Activated gamma-delta T cell treated with Interleukin-2 at 50 U/mL for 16 hours (primary cell): ENCODE data around the gene MRC1.

Experiments used
- DNase-seq: peaks from one replicate; pipeline ENCODE4 v3.0.0-alpha.2; 2020

Gene MRC1

GRCh38 chr10:17795813-17796594 is 13.1 kb upstream of the MRC1 start:
- DNase-seq = no peak

- DNase-seq = no peak
Observed at GRCh38 chr10:17801507-17801906, 7.6 kb upstream of the MRC1 start.

DNA sequence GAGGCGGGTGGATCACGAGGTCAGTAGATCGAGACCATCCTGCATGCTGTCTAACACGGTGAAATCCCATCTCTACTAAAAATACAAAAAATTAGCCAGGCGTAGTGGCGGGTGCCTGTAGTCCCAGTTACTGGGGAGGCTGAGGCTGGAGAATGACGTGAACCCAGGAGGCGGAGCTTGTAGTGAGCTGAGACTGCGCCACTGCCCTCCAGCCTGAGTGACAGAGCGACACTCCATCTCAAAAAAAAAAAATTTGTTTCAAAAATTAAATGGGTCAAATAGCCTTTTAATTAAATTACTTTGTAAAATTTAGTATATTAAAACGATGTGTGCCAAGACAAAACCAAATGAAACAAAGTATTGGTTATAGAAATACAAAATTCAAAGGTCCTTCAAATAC is 6.8 kb upstream of the MRC1 start:
- DNase-seq = no peak

DNA sequence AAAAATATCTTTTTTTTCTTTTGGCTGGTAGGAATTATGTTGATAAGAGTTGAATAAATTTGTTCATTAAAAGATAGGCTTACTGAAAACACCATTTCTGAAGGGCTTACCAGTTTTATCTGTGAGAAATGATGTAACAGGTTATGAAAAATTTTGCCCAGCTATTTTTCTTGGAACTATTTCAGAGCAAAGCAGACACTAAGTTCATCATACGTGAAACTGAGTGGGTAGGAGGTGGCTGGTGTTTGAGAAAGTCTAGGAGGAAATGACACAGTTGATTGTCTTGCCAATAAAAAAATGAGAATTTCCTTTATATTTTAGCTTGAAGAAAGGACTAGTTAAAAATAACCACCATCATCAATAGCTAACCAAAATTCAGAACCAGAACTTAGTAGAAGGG is 6.2 kb upstream of the MRC1 start:
- DNase-seq = no peak

DNA sequence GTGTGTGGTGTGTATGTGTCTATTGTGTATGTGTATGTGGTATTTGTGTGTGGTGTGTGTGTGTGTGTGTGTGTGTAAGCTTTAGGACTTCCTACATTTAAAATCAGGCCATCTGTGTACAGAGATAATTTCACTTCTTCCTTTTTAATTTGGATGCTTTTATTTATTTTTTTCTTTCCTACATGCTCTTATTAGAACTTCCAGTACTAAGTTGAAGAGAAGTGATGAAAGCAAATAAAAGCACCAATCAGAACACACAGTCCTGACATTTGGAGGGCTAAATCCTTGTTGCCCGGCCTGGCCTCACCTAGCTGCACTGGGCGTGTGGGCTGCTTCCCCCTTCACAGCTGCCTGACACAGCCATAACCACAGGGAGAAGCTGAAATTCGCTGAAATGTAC is 3.8 kb upstream of the MRC1 start:
- no peak for DNase-seq

DNA sequence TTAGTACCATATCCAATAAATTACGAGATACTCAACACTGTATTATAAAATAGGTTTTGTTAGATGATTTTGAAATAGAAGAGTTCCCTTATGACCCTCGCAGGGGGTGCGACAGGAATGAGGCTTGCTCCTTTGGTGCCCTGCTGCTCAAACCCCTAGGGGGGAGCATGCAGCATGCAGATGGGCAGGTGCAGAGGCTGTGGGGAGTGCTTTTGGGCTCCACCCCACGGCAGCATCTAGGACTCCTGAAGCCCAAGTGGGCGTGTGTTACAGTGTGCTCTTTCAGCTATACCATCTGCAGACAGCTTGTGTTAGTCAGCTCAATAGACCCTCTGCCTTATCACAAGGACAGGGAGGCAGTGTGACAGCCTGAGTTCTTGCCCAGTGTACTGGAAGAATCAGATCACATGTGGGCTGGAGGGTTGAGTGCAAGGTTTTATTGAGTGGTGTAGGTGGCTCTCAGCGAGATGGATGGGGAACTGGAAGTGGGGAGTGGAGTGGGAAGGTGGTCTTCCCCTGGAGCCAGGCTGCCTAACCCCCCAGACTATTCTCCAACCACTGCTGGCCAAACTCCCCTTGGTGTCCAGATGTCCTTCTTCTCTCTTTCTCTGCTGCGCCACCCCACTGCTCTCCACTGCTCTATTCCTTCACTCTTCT is 3.1 kb upstream of the MRC1 start:
- DNase-seq = no peak

DNA sequence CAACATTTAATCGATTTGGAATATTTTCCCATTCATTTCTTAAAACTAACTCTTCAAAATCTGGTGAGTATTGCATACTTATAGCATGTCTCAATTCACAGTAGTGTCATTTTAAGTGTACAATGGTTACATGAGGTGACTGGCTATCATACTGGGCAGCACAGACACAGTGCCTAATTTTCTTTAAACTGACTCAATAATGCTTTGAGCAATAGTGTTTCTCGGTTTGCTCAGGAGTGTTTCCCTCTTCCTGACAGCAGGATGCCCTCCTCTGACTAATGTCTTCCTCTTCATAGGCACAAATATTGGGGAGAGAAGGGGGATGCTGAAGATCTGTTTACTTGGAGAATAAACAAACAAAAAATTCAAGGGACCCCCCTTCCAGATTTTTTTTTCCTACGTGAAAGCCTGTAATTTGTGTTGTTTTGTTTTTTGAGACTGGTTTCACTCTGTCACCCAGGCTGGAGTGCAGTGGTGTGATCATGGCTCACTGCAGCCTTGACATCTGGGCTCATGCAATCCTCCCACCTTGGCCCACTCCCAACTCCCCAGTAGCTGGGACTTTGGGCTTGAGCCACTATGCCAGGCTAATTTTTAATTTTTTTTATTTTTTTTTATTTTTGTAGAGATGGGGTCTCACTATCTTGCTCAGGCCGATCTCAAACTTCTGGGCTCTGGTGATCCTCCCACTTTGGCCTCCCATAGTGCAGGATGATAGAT is 2.2 kb downstream of the MRC1 start:
- DNase-seq = no peak

DNA sequence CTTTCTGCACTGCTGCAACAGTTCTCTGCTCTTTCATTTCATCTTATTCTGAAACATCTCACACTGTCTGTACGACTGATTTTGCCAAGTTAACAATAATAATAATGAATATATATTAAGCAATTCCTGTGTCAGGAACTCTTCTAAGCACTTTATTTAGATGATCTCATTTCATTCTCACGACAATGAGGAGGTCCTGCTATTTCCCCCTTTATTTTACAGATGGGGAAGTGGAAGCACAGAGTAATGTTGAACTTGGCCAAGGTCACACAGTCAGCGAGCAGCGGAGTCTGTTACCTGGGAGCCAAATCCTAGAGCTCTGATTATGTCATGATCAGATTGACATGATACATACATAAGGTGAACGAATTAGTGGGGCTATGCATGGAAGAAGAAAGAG is 5.8 kb downstream of the MRC1 start:
- no peak for DNase-seq

GRCh38 chr10:17816199-17816598 is 7.1 kb downstream of the MRC1 start:
- no peak for DNase-seq

- DNase-seq = no peak
Observed at GRCh38 chr10:17817316-17817715, 8.2 kb downstream of the MRC1 start.

DNA sequence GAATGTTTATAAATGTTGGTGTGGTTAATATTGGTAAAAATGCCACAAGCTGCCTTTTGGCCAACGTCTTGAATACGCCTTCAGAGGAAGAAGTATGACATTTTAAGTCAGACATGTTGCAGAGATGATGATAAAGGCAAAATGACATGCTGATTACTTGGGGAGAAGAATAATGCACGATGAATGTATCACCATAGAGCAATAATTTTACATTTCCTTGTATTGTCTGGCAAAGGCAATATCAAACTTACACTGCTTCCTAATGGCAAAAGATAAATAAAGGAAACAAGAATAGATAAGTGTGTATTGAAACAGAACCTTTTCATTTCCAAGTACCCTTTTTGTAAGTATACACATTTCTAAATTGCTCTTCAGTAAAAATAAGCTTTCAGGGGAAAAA is 8.6 kb downstream of the MRC1 start:
- DNase-seq = no peak

GRCh38 chr10:17819836-17820235 is 10.7 kb downstream of the MRC1 start:
- DNase-seq = no peak

DNA sequence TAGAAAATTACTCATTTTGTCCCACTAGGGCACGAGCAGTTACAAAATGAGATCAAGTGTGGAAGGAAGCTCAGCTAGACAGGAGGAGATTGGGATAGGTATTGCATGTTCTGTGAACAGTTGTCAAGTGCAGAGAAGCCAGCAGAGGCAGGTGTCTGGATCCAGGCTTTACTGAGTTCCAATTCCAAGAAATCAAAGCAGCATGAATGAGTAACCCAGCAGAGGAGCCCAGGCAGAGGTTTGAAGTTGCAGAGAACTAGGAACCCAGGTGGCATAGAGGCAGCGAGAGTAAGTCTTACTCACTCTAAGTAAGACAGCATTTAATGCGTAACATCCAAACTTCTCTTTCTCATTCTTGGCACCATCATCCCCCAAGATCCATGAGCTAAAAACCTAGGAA is 11.8 kb downstream of the MRC1 start:
- no peak for DNase-seq

DNA sequence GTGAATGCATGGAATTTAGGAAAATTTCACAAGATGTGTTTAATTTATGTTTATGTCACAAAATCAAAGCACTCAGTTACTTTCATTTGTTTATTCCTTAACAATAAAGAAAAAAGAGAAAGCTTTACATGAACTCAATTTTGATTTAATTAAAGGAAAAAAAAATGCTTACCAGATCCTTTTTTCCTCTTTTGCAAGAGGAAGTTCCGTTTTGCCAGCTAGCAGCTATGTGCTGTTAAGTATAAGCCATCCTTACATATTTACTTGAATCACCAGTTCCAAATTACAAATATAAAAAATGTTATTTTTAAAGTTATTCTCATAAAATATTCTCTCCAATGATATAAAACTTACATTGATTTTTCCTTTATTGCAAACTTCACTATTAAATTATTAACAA is 12.7 kb downstream of the MRC1 start:
- no peak for DNase-seq

DNA sequence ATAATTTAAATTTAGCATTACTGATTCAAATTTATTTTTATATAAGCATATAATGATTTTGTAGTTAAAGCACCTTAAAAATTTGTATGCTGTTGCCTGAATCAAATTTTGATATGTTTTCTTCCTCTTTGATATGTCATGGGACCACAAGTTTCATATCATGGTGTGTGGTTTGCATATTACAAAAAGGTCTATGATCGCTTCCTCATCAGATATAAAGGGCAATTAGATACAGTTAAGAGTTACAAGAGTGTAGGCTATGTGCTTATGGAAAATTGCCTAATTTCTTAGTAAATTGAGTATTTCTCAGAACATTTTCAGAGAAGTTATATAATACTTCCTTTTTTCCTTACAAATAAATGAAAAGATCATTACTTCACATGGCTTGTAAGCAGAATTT is 22.2 kb downstream of the MRC1 start:
- DNase-seq = no peak

- DNase-seq = no peak
Observed at GRCh38 chr10:17831896-17832295, 22.7 kb downstream of the MRC1 start.

DNA sequence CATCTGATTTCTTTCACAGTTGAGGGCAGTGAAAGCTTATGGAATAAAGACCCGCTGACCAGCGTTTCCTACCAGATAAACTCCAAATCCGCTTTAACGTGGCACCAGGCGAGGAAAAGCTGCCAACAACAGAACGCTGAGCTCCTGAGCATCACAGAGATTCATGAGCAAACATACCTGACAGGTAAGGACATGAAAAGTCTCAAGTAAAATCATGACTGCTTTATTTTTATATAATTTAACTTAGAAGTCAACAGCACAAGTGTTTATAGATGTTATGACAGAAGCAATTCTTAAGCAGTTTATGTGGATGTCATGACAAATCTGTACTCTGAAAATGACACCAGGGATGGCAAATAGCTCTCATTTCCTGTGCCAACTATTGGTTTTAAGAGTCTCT is 24.5 kb downstream of the MRC1 start:
- DNase-seq = no peak

DNA sequence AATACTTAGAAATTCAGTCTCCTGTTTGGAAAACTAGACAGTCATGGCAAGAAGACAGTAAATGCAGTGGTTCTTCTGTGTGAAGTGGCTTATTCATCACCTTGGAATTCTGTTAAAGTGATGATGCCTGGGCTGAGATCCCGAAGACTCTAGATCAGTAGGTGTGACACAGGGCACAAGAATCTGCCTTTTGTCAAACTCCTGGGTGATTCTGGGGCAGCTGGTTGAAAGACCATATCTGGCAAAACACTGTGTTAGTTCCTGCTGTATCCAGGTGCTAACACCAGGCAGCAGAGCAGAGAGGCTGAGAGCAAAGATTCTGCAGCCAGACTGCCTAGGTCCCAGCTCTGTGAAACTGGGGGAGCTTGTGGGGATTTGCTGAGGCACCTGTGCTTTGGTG is 26.5 kb downstream of the MRC1 start:
- no peak for DNase-seq

DNA sequence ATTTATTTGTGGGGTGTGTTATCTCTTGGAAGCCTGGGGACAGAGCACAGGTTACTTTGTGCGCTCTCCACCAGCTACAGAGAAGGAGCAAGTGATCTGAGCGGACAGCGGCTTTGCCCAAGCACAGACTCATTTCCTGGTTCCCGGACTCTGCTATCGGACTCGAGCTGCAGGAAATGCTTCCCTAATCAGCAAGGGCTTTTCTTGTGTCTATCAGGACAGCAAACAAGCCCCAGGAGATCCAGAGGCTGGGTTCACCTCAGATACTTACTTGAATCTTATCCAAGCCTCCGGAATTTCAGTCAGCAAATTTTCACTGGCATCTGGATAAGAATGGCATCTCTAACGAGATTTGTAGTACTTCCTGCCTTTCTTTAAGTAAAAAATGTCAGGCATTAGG is 27.8 kb downstream of the MRC1 start:
- DNase-seq = no peak

DNA sequence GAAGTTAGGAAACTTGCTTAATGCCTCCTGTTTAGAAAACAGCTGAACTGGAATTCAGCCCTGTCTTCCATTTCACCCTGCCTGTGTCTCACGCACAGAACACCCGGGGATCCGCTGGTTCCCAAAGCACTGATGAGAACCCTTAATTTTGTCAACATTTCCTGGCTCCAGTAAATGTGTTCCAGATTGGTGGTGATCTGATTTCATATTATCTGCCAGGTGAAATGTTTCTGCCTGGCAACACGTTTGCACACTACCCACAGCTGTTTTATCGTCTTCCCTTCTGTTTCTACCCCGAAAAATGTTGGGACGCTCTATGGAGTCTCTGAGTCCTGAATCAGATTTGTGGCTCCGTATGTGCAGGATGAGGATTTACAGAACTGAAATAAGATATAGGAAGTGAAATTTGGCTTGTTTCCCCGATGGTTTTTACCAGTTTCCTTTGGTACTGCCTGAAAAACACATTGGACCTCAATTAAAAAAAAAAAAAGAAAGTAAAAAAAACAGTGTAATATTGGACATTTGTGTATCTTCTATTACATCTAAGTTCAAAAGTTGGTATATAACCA is 29.0 kb downstream of the MRC1 start:
- no peak for DNase-seq

DNA sequence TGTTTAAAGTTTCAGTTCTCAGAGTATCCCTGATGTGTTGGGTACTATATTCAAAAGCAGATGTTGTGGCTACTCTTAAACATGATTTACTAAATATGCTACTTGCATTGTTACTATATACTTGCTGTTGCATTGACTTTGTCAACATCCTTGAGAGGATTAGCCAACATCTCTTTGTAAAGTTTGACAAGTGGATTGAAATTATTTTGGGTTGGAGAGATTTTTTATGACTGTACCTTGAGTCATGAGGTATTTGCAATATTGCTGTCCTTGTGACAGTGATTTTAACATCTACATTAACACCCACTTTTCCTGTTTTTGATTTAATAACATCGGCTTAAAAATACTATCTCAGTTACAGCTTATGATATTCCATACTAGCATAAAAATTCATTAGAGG is 31.9 kb downstream of the MRC1 start:
- DNase-seq = no peak

GRCh38 chr10:17842641-17843040 is 33.5 kb downstream of the MRC1 start:
- DNase-seq = no peak

- no peak for DNase-seq
Observed at GRCh38 chr10:17847585-17848296, 38.6 kb downstream of the MRC1 start.
